Measurements from ENCODE around the gene CREB1. TPM values are rescaled to one million over a fixed set of nuclear protein-coding genes. Genes with fewer than 3 reads are reported as not detected.

The CREB1 gene
- total RNA-seq, 1 experiment from 2014 or later, result 71.3 TPM

DNA sequence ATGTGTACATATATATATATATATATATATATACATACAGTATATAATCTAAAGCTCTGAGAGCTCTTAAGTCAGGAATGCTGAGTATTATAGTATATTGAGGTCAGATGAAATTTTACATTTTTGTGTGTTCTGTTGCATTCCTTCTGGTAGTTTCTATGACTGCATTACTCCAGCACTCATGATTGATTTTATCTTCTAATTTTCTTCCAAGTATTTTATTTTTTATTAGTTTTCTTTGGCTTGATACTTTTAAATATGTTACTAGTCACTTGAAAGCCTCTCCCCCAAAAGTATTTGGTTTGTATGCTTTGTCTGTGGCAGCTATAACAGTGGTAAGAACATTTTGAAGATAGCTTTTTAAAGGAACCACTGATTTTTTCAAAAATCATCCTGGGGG lies 70.5 kb downstream of the CREB1 start:
- Mint-ChIP-seq H3K27ac (ENCODE audit: low read depth, unreplicated experiment) (no peak overlapping the region), H3K36me3 (ENCODE audit: insufficient read depth, unreplicated experiment) (peaks cover 22% of the 10 kb centered on the region), H3K4me1 (ENCODE audit: insufficient read depth, unreplicated experiment) (no peaks in the 10 kb centered on the region), H3K27me3 (ENCODE audit: insufficient read depth, unreplicated experiment) (no peaks in the 10 kb centered on the region), H3K9me3 (ENCODE audit: unreplicated experiment) (no peaks in the 10 kb centered on the region), H3K4me3 (ENCODE audit: unreplicated experiment) (no peak overlapping the region)
- no TSS peak for BruUV-seq (replicated peaks)
- TF ChIP-seq, protein P1, sequence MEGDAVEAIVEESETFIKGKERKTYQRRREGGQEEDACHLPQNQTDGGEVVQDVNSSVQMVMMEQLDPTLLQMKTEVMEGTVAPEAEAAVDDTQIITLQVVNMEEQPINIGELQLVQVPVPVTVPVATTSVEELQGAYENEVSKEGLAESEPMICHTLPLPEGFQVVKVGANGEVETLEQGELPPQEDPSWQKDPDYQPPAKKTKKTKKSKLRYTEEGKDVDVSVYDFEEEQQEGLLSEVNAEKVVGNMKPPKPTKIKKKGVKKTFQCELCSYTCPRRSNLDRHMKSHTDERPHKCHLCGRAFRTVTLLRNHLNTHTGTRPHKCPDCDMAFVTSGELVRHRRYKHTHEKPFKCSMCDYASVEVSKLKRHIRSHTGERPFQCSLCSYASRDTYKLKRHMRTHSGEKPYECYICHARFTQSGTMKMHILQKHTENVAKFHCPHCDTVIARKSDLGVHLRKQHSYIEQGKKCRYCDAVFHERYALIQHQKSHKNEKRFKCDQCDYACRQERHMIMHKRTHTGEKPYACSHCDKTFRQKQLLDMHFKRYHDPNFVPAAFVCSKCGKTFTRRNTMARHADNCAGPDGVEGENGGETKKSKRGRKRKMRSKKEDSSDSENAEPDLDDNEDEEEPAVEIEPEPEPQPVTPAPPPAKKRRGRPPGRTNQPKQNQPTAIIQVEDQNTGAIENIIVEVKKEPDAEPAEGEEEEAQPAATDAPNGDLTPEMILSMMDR (IDR thresholded peaks at IDR 0.05; ENCODE audit: unreplicated experiment), result no peak
- POLR2A ChIA-PET, result no interaction called here
- no peak for DNase-seq (ENCODE audit: unreplicated experiment)
- intact Hi-C loops (cut with micrococcal nuclease), result no loop called here
- CTCF ChIA-PET, result interaction anchor here (0.6 kb wide), 1 partner anchor 819 kb away, joined by 3 read pairs; no protein-coding TSS in a partner anchor

GRCh38 chr2:207601774-207602173 lies 72.0 kb downstream of the CREB1 start:
- Mint-ChIP-seq H3K4me1 (ENCODE audit: insufficient read depth, unreplicated experiment) (no peaks in the 10 kb centered on the region), H3K27ac (ENCODE audit: low read depth, unreplicated experiment) (peak overlapping the region; percentile 8), H3K9me3 (ENCODE audit: unreplicated experiment) (no peaks in the 10 kb centered on the region), H3K27me3 (ENCODE audit: insufficient read depth, unreplicated experiment) (no peaks in the 10 kb centered on the region), H3K4me3 (ENCODE audit: unreplicated experiment) (no peak overlapping the region), H3K36me3 (ENCODE audit: insufficient read depth, unreplicated experiment) (peaks cover 21% of the 10 kb centered on the region)
- intact Hi-C loops (cut with micrococcal nuclease), result no loop called here
- ChIA-PET POLR2A (interaction anchor here (0.6 to 1.1 kb wide), 3 partner anchors 13 to 71 kb away, joined by 3 to 4 read pairs (median 3); no protein-coding TSS in a partner anchor), CTCF (no interaction called here)
- TF ChIP-seq, protein P1 (IDR thresholded peaks at IDR 0.05; ENCODE audit: unreplicated experiment), result no peak
- BruUV-seq (replicated peaks), result no TSS peak
- no peak for DNase-seq (ENCODE audit: unreplicated experiment)

DNA sequence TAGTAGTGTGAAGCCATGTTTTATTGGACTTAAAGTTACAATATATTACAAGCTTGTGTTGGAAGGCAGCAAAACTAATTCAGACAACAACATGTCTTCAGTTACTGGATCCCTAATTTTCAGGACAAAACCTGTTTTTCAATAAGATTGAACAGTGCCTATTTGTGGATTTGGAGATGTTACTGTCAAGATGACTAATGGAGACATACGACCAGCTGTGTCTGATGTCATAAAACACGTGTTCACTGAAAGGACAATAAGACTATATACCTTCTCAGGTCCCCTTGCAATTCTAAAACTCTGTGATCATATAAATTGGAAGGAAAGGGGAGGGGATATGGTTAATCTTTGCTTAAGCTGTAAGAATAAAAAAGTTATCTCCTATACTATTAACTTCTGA lies 73.7 kb downstream of the CREB1 start:
- POLR2A ChIA-PET, result interaction anchor here (0.6 to 0.8 kb wide), 2 partner anchors 73 to 309 kb away, joined by 3 read pairs; no protein-coding TSS in a partner anchor
- H3K27ac Mint-ChIP-seq (ENCODE audit: low read depth, unreplicated experiment), result no peak overlapping the region

DNA sequence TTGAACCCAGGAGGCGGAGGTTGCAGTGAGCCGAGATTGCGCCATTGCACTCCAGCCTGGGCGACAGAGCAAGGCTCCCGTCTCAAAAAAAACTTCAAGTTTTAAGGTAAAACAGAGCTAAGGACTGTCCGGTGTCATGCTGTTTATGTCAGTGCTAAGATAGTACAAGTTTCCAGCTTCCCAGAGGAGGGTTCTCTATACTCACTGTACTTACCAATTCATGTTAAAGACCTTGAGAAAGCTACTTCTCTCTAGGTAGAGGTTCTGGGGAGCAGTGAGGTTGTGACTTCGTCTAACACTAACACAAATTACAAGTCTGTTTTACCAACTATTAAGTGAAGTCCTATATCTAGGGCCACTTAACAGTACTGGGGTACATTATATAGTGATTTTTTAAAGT lies 76.6 kb downstream of the CREB1 start:
- Mint-ChIP-seq H3K9me3 (ENCODE audit: unreplicated experiment) (no peaks in the 10 kb centered on the region), H3K4me3 (ENCODE audit: unreplicated experiment) (no peak overlapping the region), H3K27me3 (ENCODE audit: insufficient read depth, unreplicated experiment) (no peaks in the 10 kb centered on the region), H3K27ac (ENCODE audit: low read depth, unreplicated experiment) (no peak overlapping the region), H3K4me1 (ENCODE audit: insufficient read depth, unreplicated experiment) (no peaks in the 10 kb centered on the region), H3K36me3 (ENCODE audit: insufficient read depth, unreplicated experiment) (peaks cover 18% of the 10 kb centered on the region)
- CTCF ChIA-PET, result interaction anchor here (1.1 kb wide), 1 partner anchor 11 kb away, joined by 3 read pairs; no protein-coding TSS in a partner anchor
- intact Hi-C loops (cut with micrococcal nuclease), result no loop called here
- DNase-seq (ENCODE audit: unreplicated experiment), result no peak
- BruUV-seq (replicated peaks), result no TSS peak
- TF ChIP-seq, protein P1 (IDR thresholded peaks at IDR 0.05; ENCODE audit: unreplicated experiment), result no peak
- POLR2A ChIA-PET, result interaction anchor here (0.5 kb wide), 1 partner anchor 741 kb away, joined by 3 read pairs; no protein-coding TSS in a partner anchor

More for the DNA sequence above, 73.7 kb downstream of the CREB1 start:
- no peak overlapping the region for H3K4me3 Mint-ChIP-seq (ENCODE audit: unreplicated experiment)
- TF ChIP-seq, protein P1 (IDR thresholded peaks at IDR 0.05; ENCODE audit: unreplicated experiment), result no peak
- peaks cover 20% of the 10 kb centered on the region for H3K36me3 Mint-ChIP-seq (ENCODE audit: insufficient read depth, unreplicated experiment)
- intact Hi-C loops (cut with micrococcal nuclease), result no loop called here
- no peak for DNase-seq (ENCODE audit: unreplicated experiment)
- CTCF ChIA-PET, result no interaction called here
- no peaks in the 10 kb centered on the region for H3K9me3 Mint-ChIP-seq (ENCODE audit: unreplicated experiment)
- H3K4me1 Mint-ChIP-seq (ENCODE audit: insufficient read depth, unreplicated experiment), result no peaks in the 10 kb centered on the region
- no TSS peak for BruUV-seq (replicated peaks)
- H3K27me3 Mint-ChIP-seq (ENCODE audit: insufficient read depth, unreplicated experiment), result no peaks in the 10 kb centered on the region

Measured in MCF 10A (cell line).